H9 (cell line): ENCODE measurements around the gene KLHDC3. TPM values are rescaled to one million over a fixed set of nuclear protein-coding genes. Genes with fewer than 3 reads are reported as not detected.

Experiments used
- DNase-seq: peaks from one replicate; pipeline ENCODE4 v3.0.0-alpha.2; 2017
- H2AFZ ChIP-seq: one replicate; pipeline ENCODE4 v1.6.1; 2013; ENCODE audit warnings: mild to moderate bottlenecking, low read length, control low read depth, moderate library complexity
- H2AK5ac ChIP-seq: 2 replicates; pipeline ENCODE4 v1.6.1; 2013; ENCODE audit warnings: low read length, control low read depth, mixed read lengths; ENCODE audit not compliant: insufficient read length
- H2BK120ac ChIP-seq: one replicate; pipeline ENCODE4 v1.6.1; 2013; ENCODE audit warnings: low read depth, mild to moderate bottlenecking, low read length, control low read depth, inconsistent platforms; ENCODE audit not compliant: poor library complexity, severe bottlenecking
- H2BK12ac ChIP-seq: 2 replicates; pipeline ENCODE4 v1.6.1; 2013; ENCODE audit warnings: low read length, control low read depth, mixed read lengths, low read depth; ENCODE audit not compliant: insufficient read length
- H2BK15ac ChIP-seq: 2 replicates; pipeline ENCODE4 v1.6.1; 2013; ENCODE audit warnings: low read depth, low read length, control low read depth
- H2BK20ac ChIP-seq: one replicate; pipeline ENCODE4 v1.6.1; 2013; ENCODE audit warnings: low read depth, mild to moderate bottlenecking, low read length, control low read depth, inconsistent platforms; ENCODE audit not compliant: poor library complexity, severe bottlenecking
- H2BK5ac ChIP-seq: 2 replicates; pipeline ENCODE4 v1.6.1; 2013; ENCODE audit warnings: low read length, control low read depth, mixed read lengths; ENCODE audit not compliant: insufficient read length
- H3K14ac ChIP-seq: 2 replicates; pipeline ENCODE4 v1.6.1; 2013; ENCODE audit warnings: low read length, control low read depth; ENCODE audit not compliant: insufficient read depth
- H3K18ac ChIP-seq: 2 replicates; pipeline ENCODE4 v1.6.1; 2013; ENCODE audit warnings: low read depth, mild to moderate bottlenecking, mixed read lengths, low read length, control low read depth; ENCODE audit not compliant: insufficient read length
- H3K23ac ChIP-seq: 2 replicates; pipeline ENCODE4 v1.6.1; 2013; ENCODE audit warnings: low read length, control low read depth, mixed read lengths, low read depth; ENCODE audit not compliant: insufficient read length
- H3K23me2 ChIP-seq: 2 replicates; pipeline ENCODE4 v1.6.1; 2013; ENCODE audit warnings: low read depth, mild to moderate bottlenecking, mixed read lengths, low read length, control low read depth; ENCODE audit not compliant: insufficient read length, poor library complexity, severe bottlenecking
- H3K27ac ChIP-seq: 2 replicates; pipeline ENCODE4 v1.5.1; 2013; ENCODE audit warnings: low read length, control low read depth, mixed read lengths, low read depth; ENCODE audit not compliant: insufficient read length
- H3K27me3 ChIP-seq: 2 replicates; pipeline ENCODE4 v1.6.1; 2013; ENCODE audit warnings: low read length, control low read depth, inconsistent platforms; ENCODE audit not compliant: insufficient read depth
- H3K4ac ChIP-seq: 2 replicates; pipeline ENCODE4 v1.6.1; 2013; ENCODE audit warnings: low read depth, mild to moderate bottlenecking, control low read depth, inconsistent platforms, low read length, moderate library complexity
- H3K4me1 ChIP-seq: 2 replicates; pipeline ENCODE4 v1.6.1; 2013; ENCODE audit warnings: low read length, control low read depth, inconsistent platforms; ENCODE audit not compliant: insufficient read depth
- H3K4me2 ChIP-seq: 2 replicates; pipeline ENCODE4 v1.6.1; 2013; ENCODE audit warnings: low read length, control low read depth, mixed read lengths; ENCODE audit not compliant: insufficient read length, insufficient read depth
- H3K56ac ChIP-seq: 2 replicates; pipeline ENCODE4 v1.6.1; 2013; ENCODE audit warnings: low read depth, mild to moderate bottlenecking, mixed read lengths, low read length, control low read depth; ENCODE audit not compliant: insufficient read length
- H3K79me1 ChIP-seq: 2 replicates; pipeline ENCODE4 v1.6.1; 2013; ENCODE audit warnings: low read depth, mild to moderate bottlenecking, moderate library complexity, low read length, control low read depth, inconsistent platforms; ENCODE audit not compliant: insufficient read depth, poor library complexity, severe bottlenecking
- H3K79me2 ChIP-seq: 2 replicates; pipeline ENCODE4 v1.6.1; 2013; ENCODE audit warnings: low read length, control low read depth, inconsistent platforms; ENCODE audit not compliant: insufficient read depth
- H3K9ac ChIP-seq: 2 replicates; pipeline ENCODE4 v1.6.1; 2013; ENCODE audit warnings: low read length, control low read depth, mixed read lengths; ENCODE audit not compliant: insufficient read length; ENCODE audit errors: extremely low read depth
- H3K9me3 ChIP-seq: one replicate; pipeline ENCODE4 v1.6.1; 2013; ENCODE audit warnings: low read depth, low read length, inconsistent platforms; ENCODE audit not compliant: control insufficient read depth
- H3T11ph ChIP-seq: one replicate; pipeline ENCODE4 v1.6.1; 2013; ENCODE audit warnings: mild to moderate bottlenecking, low read length, control low read depth, inconsistent platforms
- H4K20me1 ChIP-seq: one replicate; pipeline ENCODE4 v1.6.1; 2013; ENCODE audit not compliant: control insufficient read depth, insufficient read length, insufficient read depth
- H4K5ac ChIP-seq: 2 replicates; pipeline ENCODE4 v1.6.1; 2013; ENCODE audit warnings: low read depth, mild to moderate bottlenecking, mixed read lengths, low read length, control low read depth; ENCODE audit not compliant: insufficient read length
- H4K8ac ChIP-seq: replicated peaks from 2 replicates; pipeline ENCODE4 v1.6.1; 2013; ENCODE audit warnings: low read length, control low read depth, mixed read lengths, low read depth; ENCODE audit not compliant: insufficient read length
- H4K91ac ChIP-seq: 2 replicates; pipeline ENCODE4 v1.6.1; 2013; ENCODE audit warnings: low read depth, mild to moderate bottlenecking, moderate library complexity, mixed read lengths, low read length, control low read depth; ENCODE audit not compliant: insufficient read length
- H3K27ac Mint-ChIP-seq, 3 experiments: 2 replicates in 2 of 3; 3 replicates in 1 of 3; pipeline ENCODE4 v1.8.0; 2020 to 2021; ENCODE audit warnings: mixed read lengths in 3 of 3, mild to moderate bottlenecking in 1 of 3, moderate library complexity in 1 of 3
- H3K27me3 Mint-ChIP-seq: 2 replicates; pipeline ENCODE4 v1.8.0; 2021; ENCODE audit warnings: low read depth, mild to moderate bottlenecking, moderate library complexity, mixed read lengths
- H3K36me3 Mint-ChIP-seq, 3 experiments: 2 replicates in 2 of 3; 3 replicates in 1 of 3; pipeline ENCODE4 v1.8.0; 2020 to 2021; ENCODE audit warnings: low read depth in 3 of 3, mixed read lengths in 3 of 3; ENCODE audit not compliant: insufficient read depth in 1 of 3
- H3K4me1 Mint-ChIP-seq, 2 experiments: 2 replicates each; pipeline ENCODE4 v1.8.0; 2020; ENCODE audit warnings: mixed read lengths in 2 of 2
- H3K4me3 Mint-ChIP-seq, 2 experiments: 2 replicates in 1 of 2; 3 replicates in 1 of 2; pipeline ENCODE4 v1.8.0; 2020 to 2021; ENCODE audit warnings: mild to moderate bottlenecking in 2 of 2, mixed read lengths in 2 of 2, moderate library complexity in 1 of 2
- H3K9me3 Mint-ChIP-seq, 2 experiments: 2 replicates in 1 of 2; 3 replicates in 1 of 2; pipeline ENCODE4 v1.8.0; 2020; ENCODE audit warnings: mild to moderate bottlenecking in 2 of 2, mixed read lengths in 2 of 2, moderate library complexity in 1 of 2
- CTCF ChIP-seq: fragments of 200-600 bp; sonication (generic); conservative IDR thresholded peaks from 3 replicates; pipeline ENCODE4 v1.8.0; 2021; ENCODE audit warnings: antibody characterized with exemption, mild to moderate bottlenecking
- WGBS: extraction: QIAGEN DNeasy Blood & Tissue Kit; methylation state at CpG from one replicate; pipeline ENCODE4 v1.1.7; 2013; ENCODE audit warnings: missing lambda C conversion rate, low lambda C conversion rate, mixed read lengths; ENCODE audit not compliant: insufficient read length; ENCODE audit errors: extremely low coverage; 5-methylcytosine and 5-hydroxymethylcytosine counted together
- total RNA-seq: library from RNA; stranded (reverse); gene quantifications from 2 replicates; pipeline ENCODE4 v1.2.1, GENCODE V29; 2021

KLHDC3 gene
- total RNA-seq, 1 experiment from 2014 or later = 146 TPM

DNA sequence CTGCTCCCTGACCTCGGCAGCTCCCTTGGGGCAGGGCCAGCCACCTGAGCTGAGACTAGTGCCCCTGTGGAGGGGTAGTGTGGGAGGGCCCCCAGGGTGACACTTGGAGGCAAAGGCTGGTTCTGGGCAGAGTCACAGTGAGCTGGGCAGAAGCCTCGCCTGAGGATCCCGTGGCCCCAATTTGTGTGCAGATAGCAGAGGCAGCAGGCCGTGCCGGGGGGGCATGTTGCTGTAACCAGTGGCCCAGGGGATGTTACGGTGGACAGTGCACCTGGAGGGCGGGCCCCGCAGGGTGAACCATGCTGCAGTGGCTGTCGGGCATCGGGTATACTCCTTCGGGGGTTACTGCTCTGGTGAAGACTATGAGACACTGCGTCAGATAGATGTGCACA, 2.9 kb downstream of the KLHDC3 start:
- whole genome bisulfite sequencing = no CpG with 5 or more reads among the region's 12 CpGs
- no peak overlapping the region for H3K56ac ChIP-seq
- no peak overlapping the region for H3K14ac ChIP-seq
- no peak overlapping the region for H4K8ac ChIP-seq
- no peak overlapping the region for H2AFZ ChIP-seq
- H3K23me2 ChIP-seq = peaks cover 11% of the 10 kb centered on the region
- DNase-seq = no peak
- Mint-ChIP-seq H3K4me1 (peaks cover 21 to 41% of the 10 kb centered on the region in 2 experiments), H3K27me3 (no peaks in the 10 kb centered on the region), H3K36me3 (peaks cover 19 to 55% (median 53%) of the 10 kb centered on the region in 3 experiments), H3K9me3 (no peaks in the 10 kb centered on the region; a peak in 1 of 5 replicates), H3K27ac (no peak overlapping the region), H3K4me3 (no peak overlapping the region; a peak in 1 of 5 replicates)
- peaks cover 9% of the 10 kb centered on the region; the same call in 1 of the 2 replicates for H3K79me2 ChIP-seq
- H3K27ac ChIP-seq = no peak overlapping the region
- H2BK12ac ChIP-seq = no peak overlapping the region
- no peak overlapping the region for H2BK15ac ChIP-seq
- no peaks in the 10 kb centered on the region for H3K27me3 ChIP-seq
- no peak overlapping the region for H3K9ac ChIP-seq
- no peak overlapping the region for H3K18ac ChIP-seq
- H4K5ac ChIP-seq = no peak overlapping the region
- no peaks in the 10 kb centered on the region for H3K79me1 ChIP-seq
- no peak overlapping the region for H2BK20ac ChIP-seq
- no peak overlapping the region for H3K4me2 ChIP-seq
- no peak overlapping the region for H2AK5ac ChIP-seq
- no peak overlapping the region for H2BK120ac ChIP-seq
- peaks cover 2% of the 10 kb centered on the region; the same call in 1 of the 2 replicates for H3K4me1 ChIP-seq
- no peak overlapping the region for H4K91ac ChIP-seq
- no peak for TF ChIP-seq CTCF
- H2BK5ac ChIP-seq = no peak overlapping the region
- H4K20me1 ChIP-seq = no peaks in the 10 kb centered on the region
- H3T11ph ChIP-seq = no peak overlapping the region
- H3K4ac ChIP-seq = no peak overlapping the region
- no peaks in the 10 kb centered on the region for H3K9me3 ChIP-seq
- H3K23ac ChIP-seq = no peak overlapping the region
